Measurements from ENCODE around the gene GBX2.

Gene GBX2

DNA sequence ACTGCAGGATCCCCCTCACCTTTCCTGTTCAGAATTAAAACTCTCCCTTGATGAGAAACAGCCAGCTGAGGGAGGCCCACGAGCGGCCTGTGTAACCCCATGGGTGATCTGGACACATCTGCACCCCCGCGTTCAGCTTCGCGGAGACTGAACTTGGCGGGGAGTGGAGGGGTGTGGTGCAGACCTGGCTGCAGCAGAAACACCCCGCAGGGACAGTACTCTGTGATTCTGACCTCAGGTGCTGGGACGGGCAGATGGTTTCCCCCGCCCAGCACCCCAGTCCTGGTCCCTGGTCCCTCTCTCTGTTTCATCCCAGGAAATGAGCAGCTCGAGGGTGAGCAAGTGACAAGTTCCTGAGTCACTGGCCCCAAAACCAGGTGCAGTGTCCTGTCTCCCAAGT, 41.2 kb downstream of the GBX2 start:
- no peak for DNase-seq
- in situ Hi-C loops (cut with MboI; ENCODE audit: low pct_unique_long_range_greater_than_20kb, low sequenced_read_pairs): no loop called here

DNA sequence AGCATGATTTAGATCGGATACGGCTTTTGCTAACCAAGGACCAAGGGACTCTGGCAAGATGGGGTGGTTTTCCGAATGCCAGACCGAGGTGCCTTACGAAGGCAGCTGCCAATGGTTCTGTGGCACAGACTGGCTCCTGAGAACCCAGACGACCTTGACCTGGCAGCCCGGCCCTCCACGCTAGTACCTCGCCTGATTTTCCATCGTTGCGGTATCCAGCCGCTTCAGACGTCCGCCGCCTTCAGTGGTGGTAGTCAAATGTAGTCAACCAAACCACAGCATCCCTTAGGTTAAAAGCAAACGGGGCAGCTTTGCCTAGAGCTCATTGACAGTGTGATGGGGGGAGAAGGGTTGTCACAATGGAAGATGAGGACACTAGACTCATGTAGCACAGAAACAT, 42.6 kb downstream of the GBX2 start:
- in situ Hi-C loops (cut with MboI; ENCODE audit: low pct_unique_long_range_greater_than_20kb, low sequenced_read_pairs): no loop called here
- no peak for DNase-seq

DNA sequence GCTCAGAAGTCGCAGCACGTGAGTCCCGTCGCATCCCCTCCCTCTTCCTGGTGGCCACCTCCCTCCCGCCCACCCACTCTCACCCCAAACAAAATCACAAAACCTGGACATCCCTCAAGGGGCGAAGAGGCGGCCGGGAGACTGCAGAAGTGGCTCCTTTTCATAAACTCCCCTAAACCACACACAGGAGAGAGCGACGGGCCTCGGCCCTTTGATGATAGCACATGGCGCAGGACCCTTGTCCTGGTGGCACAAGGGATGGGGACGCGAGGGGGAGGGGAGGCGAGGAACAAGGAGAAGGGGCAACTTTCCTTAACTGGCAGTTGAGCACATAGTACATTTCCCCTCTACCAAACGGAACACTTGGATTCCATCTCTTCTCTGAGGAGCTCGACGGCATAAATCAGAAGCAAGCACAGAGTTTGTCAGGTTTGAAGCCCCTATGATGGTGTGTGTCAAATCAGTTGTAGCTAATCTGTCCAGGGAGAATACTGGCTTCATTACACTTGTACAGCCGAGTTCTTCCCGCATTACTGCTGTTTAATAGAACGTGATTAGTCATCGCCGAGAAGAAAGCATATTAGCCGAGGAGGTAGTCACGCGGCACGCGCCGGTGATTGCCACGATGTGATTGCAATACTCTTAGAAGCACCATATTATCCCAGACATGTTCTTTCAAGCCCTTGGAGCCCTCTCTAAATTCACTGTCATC, 43.8 kb downstream of the GBX2 start:
- in situ Hi-C loops (cut with MboI; ENCODE audit: low pct_unique_long_range_greater_than_20kb, low sequenced_read_pairs): no loop called here
- DNase-seq: no peak

DNA sequence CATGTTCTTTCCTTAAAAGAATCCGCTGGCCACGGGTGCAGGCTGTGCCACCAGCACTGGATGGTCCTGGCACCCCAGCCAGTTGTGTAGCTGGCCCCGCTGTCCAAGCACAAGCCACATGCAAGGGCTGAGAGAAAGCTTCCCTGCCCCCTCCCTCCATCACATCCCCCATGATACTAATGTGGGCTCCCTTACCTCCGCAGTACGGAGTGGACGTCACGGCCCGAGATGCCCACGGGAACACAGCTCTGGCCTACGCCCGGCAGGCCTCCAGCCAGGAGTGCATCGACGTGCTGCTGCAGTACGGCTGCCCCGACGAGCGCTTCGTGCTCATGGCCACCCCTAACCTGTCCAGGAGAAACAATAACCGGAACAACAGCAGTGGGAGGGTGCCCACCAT, 44.5 kb downstream of the GBX2 start:
- in situ Hi-C loops (cut with MboI; ENCODE audit: low pct_unique_long_range_greater_than_20kb, low sequenced_read_pairs): no loop called here

DNA sequence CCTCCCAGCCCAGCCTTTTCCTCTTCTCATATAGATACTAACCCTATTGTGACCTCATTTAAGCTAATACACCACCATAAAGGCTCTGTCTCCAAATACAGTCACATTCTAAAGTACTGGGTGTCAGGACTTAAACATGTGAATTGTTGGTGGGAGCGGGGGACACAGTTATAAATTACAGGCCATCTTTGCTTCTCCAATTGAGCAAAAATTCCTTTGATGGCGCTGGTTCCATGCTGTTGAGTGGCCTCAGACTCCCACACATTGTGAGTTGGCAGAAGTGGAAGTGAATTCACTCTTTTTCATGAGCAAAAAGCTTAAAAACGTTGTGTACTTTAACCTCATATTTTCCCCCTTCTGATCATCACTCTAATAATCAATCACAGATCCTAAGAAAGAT, 46.0 kb downstream of the GBX2 start:
- no peak for DNase-seq
- in situ Hi-C loops (cut with MboI; ENCODE audit: low pct_unique_long_range_greater_than_20kb, low sequenced_read_pairs): no loop called here

More for the DNA sequence above, 44.5 kb downstream of the GBX2 start:
- DNase-seq: no peak

DNA sequence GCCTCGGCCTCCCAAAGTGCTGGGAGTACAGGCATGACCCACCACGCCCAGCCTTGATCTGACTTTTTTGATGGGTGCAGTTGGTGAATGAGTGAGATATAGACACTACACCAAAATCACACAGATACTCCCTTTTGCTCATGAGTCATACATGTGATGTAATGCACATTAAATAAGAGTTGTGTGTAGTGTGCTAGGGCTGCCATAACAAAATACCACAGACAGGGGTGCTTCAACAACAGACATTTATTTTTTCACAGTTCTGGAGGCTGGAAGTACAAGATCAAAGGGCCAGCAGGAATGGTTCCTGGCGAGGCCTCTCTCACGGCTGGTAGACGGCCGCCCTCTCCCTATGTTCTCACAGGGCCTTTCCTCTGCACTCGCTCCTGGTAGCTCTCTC, 46.6 kb downstream of the GBX2 start:
- DNase-seq: no peak
- in situ Hi-C loops (cut with MboI; ENCODE audit: low pct_unique_long_range_greater_than_20kb, low sequenced_read_pairs): no loop called here

DNA sequence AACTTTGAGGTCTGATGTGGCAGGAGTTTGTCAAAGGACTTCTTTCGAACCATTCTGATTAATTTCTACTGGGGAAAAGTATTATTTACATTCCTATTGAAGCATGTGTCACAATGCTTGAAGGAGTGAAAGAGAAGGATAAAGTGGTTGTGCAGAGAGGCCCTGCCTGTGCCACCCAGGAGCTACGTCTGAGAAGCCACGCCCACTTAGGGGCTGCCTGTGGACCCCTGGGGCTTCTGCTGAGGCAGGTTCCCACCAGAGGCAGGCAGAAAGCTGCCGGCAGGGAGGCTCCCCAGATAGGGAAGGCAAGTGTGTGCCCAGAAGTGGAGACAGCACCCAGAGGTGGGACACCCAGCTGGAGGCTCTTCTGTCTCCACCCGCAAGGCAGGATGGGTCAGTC, 47.4 kb downstream of the GBX2 start:
- in situ Hi-C loops (cut with MboI; ENCODE audit: low pct_unique_long_range_greater_than_20kb, low sequenced_read_pairs): no loop called here
- DNase-seq: no peak

DNA sequence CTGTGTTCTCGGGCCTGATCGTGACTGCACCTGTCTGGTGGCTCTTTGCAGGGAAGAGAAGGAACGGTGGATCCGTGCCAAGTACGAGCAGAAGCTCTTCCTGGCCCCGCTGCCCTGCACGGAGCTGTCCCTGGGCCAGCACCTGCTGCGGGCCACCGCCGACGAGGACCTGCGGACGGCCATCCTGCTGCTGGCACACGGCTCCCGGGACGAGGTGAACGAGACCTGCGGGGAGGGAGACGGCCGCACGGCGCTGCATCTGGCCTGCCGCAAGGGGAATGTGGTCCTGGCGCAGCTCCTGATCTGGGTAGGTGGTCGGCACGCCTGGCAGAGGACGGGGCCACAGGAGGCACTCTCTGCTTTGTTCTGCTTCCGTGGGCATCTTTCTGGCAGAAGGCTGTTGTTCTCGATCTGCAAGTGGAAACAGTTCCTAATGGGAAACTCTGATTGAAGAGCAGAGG, 48.0 kb downstream of the GBX2 start:
- no peak for DNase-seq
- in situ Hi-C loops (cut with MboI; ENCODE audit: low pct_unique_long_range_greater_than_20kb, low sequenced_read_pairs): no loop called here

DNA sequence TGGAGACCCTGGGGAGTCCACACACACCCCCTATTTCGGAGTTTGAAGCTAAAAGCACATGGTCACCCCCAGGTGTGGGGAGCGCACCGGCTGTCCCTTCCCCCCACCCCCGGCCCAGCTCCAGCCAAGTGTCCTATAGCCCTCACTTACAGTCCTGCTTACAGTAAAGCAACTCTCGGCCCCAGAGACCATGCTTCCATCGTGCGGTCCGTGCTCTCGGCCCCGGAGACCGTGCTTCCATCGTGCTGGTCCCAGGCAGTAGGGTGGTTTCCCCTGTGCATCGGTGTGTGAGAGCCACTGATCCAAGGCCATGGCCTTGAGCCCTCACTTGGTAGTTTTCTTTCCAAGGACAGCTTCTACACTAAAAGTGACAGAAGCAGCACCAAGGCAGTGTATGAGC, 48.7 kb downstream of the GBX2 start:
- in situ Hi-C loops (cut with MboI; ENCODE audit: low pct_unique_long_range_greater_than_20kb, low sequenced_read_pairs): no loop called here
- DNase-seq: no peak

DNA sequence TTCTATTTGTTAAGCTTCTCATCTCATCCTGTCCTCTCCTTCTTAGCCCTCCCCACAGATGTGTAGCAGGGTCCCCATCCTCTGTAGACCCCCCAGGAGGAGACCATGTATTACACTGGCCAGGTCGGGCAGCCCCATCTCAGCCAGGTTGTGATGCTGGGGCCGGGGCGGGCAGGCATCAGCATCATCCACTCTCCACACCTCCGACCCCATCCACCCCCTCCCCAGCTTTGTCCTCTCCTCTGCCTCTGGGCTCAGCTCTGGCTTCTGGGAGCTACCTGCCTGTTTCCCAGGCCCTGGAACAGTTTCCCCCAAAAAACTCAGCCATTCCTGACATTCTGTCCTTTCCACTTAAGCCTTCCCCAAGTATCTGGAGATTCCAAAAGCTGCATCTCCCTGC, 49.2 kb downstream of the GBX2 start:
- in situ Hi-C loops (cut with MboI; ENCODE audit: low pct_unique_long_range_greater_than_20kb, low sequenced_read_pairs): no loop called here
- no peak for DNase-seq

DNA sequence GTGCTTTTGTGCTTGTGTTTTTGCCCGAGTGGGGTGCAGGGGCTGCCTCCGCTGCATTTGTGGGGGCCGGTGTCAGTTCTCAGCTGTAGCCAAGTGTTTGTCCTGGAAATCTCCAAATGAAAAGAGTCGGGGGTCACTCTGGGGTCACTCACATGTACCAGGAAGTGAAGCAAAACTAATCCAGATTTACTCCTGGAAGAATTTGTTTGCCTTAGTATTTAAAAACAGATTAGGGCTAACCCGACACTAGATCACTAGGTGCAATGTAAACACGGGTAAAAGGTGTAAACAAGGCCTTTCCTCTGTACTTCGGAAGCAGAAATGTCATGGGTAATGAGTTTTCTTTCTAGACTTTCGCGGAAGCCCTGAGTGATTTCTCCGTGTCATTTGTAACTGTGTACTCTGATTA, 50.3 kb downstream of the GBX2 start:
- in situ Hi-C loops (cut with MboI; ENCODE audit: low pct_unique_long_range_greater_than_20kb, low sequenced_read_pairs): no loop called here
- no peak for DNase-seq

DNA sequence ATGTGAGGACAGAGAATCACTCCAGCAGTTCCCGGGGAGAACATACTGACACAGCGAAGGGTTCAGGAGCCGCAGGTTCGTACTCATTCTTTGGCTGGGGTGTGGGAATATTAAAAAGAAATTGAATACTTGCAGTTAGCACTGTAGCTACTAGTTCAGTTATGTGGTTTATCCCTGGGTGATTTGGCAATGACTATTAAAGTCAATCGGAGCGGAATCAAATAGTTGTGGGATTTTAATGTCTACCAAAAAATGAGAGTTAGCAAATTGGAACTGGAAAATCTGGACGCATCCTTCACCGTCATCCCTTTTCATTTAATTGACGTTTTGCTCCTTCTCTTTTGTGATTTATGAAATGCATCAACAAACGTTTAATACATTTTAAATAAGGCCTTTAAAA, 50.8 kb downstream of the GBX2 start:
- DNase-seq: no peak
- in situ Hi-C loops (cut with MboI; ENCODE audit: low pct_unique_long_range_greater_than_20kb, low sequenced_read_pairs): no loop called here

All from KBM-7 (cell line).